Tibial artery (tissue), 4 donors: ENCODE data around the gene SUCNR1.
"Not testable (repeated sequence)": the region's sequence is repeated elsewhere in the genome, so short reads cannot be mapped to it uniquely, and the experiment has no call there.

Experiments used
- DNase-seq, 2 donors: peaks; one replicate each; pipeline ENCODE4 v3.0.0-alpha.2; 2019
- H3K27ac ChIP-seq, 2 donors: fragments of 200-600 bp; sonication (generic) in 1 of 2; 1 replicate in 1 of 2; 2 replicates in 1 of 2; pipeline ENCODE4 v1.5.1; 2018 to 2019; ENCODE audit warnings: mild to moderate bottlenecking in 1 of 2
- H3K27me3 ChIP-seq, 2 donors: fragments of 200-600 bp; sonication (generic) in 1 of 2; one replicate each; pipeline versions ENCODE4 v1.5.1 to v1.6.0; 2016 to 2019
- H3K36me3 ChIP-seq, 3 donors: fragments of 200-600 bp; sonication (generic) in 2 of 3; one replicate each; pipeline ENCODE4 v1.5.1; 2016 to 2019; ENCODE audit warnings: mild to moderate bottlenecking in 2 of 3
- H3K4me1 ChIP-seq, 4 donors: fragments of 200-600 bp; sonication (generic) in 2 of 4; 1 replicate in 3 of 4; 2 replicates in 1 of 4; pipeline ENCODE4 v1.5.1; 2016 to 2019
- H3K4me3 ChIP-seq, 2 donors: fragments of 200-600 bp; sonication (generic) in 1 of 2; 1 replicate in 1 of 2; 2 replicates in 1 of 2; pipeline ENCODE4 v1.5.1; 2018 to 2019; ENCODE audit warnings: mild to moderate bottlenecking in 2 of 2
- H3K9me3 ChIP-seq, 3 donors: fragments of 200-600 bp; sonication (generic) in 1 of 3; one replicate each; pipeline ENCODE4 v1.5.1; 2016 to 2019
- CTCF ChIP-seq, 2 experiments: fragments of 200-600 bp in 1 of 2; fragments of 450-650 bp in 1 of 2; IDR thresholded peaks; one replicate each; pipeline ENCODE4 v1.5.1; 2017 to 2019; ENCODE audit warnings: antibody characterized with exemption in 2 of 2, mild to moderate bottlenecking in 1 of 2, moderate library complexity in 1 of 2
- intact Hi-C: fragments of 100-400 bp; cut with DNase I; formaldehyde crosslinking; loops from one replicate; pipeline ENCODE4 v1.15.0; 2023; ENCODE audit warnings: low total_unique reads

The SUCNR1 gene

GRCh38 chr3:151839313-151839631 is 34.2 kb upstream of the SUCNR1 start:
- DNase-seq = no peak
- H3K27me3 ChIP-seq = no peaks in the 10 kb centered on the region
- no peaks in the 10 kb centered on the region for H3K36me3 ChIP-seq
- intact Hi-C loops = no loop called here
- TF ChIP-seq CTCF (IDR thresholded peaks at IDR 0.05) = no peak
- peaks cover 0 to 14% (median 0%) of the 10 kb centered on the region in 4 donors for H3K4me1 ChIP-seq
- H3K9me3 ChIP-seq = no peaks in the 10 kb centered on the region
- no peak overlapping the region for H3K4me3 ChIP-seq
- no peak overlapping the region for H3K27ac ChIP-seq

- Histone ChIP-seq H3K4me3 (no peak overlapping the region), H3K9me3 (no peaks in the 10 kb centered on the region), H3K27me3 (no peaks in the 10 kb centered on the region), H3K36me3 (no peaks in the 10 kb centered on the region), H3K4me1 (peaks cover 0 to 7% (median 0%) of the 10 kb centered on the region in 4 donors), H3K27ac (no peak overlapping the region)
- DNase-seq = no peak
- intact Hi-C loops = loop anchor here (5.0 kb wide), 1 partner anchor 400 kb away; no protein-coding TSS in a partner anchor
- TF ChIP-seq CTCF (IDR thresholded peaks at IDR 0.05) = no peak
These were observed 31.6 kb upstream of the SUCNR1 start for GRCh38 chr3:151841801-151842200.

GRCh38 chr3:151843275-151843674 is 30.2 kb upstream of the SUCNR1 start:
- intact Hi-C loops = loop anchor here (5.0 kb wide), 1 partner anchor 401 kb away; no protein-coding TSS in a partner anchor
- Histone ChIP-seq H3K27me3 (no peaks in the 10 kb centered on the region), H3K9me3 (no peaks in the 10 kb centered on the region), H3K36me3 (no peaks in the 10 kb centered on the region), H3K27ac (no peak overlapping the region), H3K4me3 (no peak overlapping the region), H3K4me1 (no peaks in the 10 kb centered on the region)
- no peak for DNase-seq
- no peak for TF ChIP-seq CTCF (IDR thresholded peaks at IDR 0.05)

- H3K27me3 ChIP-seq = no peaks in the 10 kb centered on the region
- peaks cover 0 to 5% (median 5%) of the 10 kb centered on the region in 3 donors for H3K9me3 ChIP-seq
- no peak overlapping the region for H3K27ac ChIP-seq
- H3K36me3 ChIP-seq = no peaks in the 10 kb centered on the region
- H3K4me1 ChIP-seq = no peaks in the 10 kb centered on the region
- no peak overlapping the region for H3K4me3 ChIP-seq
- intact Hi-C loops = no loop called here
- TF ChIP-seq CTCF (IDR thresholded peaks at IDR 0.05) = no peak
- DNase-seq = no peak
These were observed 28.0 kb upstream of the SUCNR1 start for GRCh38 chr3:151845306-151845905.

GRCh38 chr3:151850065-151850464 is 23.4 kb upstream of the SUCNR1 start:
- H3K4me3 ChIP-seq, H3K4me1 ChIP-seq, intact Hi-C loops: not testable (repeated sequence)

GRCh38 chr3:151852074-151852811 is 21.2 kb upstream of the SUCNR1 start:
- intact Hi-C loops = no loop called here
- Histone ChIP-seq H3K36me3 (no peaks in the 10 kb centered on the region), H3K27ac (no peak overlapping the region), H3K27me3 (no peaks in the 10 kb centered on the region), H3K4me1 (no peaks in the 10 kb centered on the region), H3K4me3 (no peak overlapping the region), H3K9me3 (peaks cover 0 to 8% (median 5%) of the 10 kb centered on the region in 3 donors)
- no peak for TF ChIP-seq CTCF (IDR thresholded peaks at IDR 0.05)
- DNase-seq = no peak

More at GRCh38 chr3:151850065-151850464, 23.4 kb upstream of the SUCNR1 start:
- not testable (repeated sequence) for H3K36me3 ChIP-seq, H3K27ac ChIP-seq, H3K27me3 ChIP-seq, H3K9me3 ChIP-seq, DNase-seq
